HepG2 (cell line): Measurements from ENCODE around the gene MLST8.

Experiments used
- EHMT2 ChIP-seq: fragments of 200-600 bp; sonication (generic); IDR thresholded peaks from 2 replicates; pipeline ENCODE4 v1.7.0; 2017; ENCODE audit warnings: antibody characterized with exemption, low read depth, low read length, borderline replicate concordance
- EP300 ChIP-seq, 3 experiments: sonication (generic) in 1 of 3; formaldehyde crosslinking in 1 of 3; IDR thresholded peaks; 2 replicates each; pipeline versions ENCODE4 v1.5.1 to v1.6.1; 2011 to 2020; ENCODE audit warnings: low read depth in 2 of 3, low read length in 2 of 3, borderline replicate concordance in 1 of 3, improper control_type of control experiment in 1 of 3, mild to moderate bottlenecking in 1 of 3, missing genetic modification reagents in 1 of 3, moderate library complexity in 1 of 3
- ETV6 ChIP-seq: sonication (generic); formaldehyde crosslinking; conservative IDR thresholded peaks from 2 replicates; pipeline ENCODE4 v1.4.0; 2020; ENCODE audit warnings: missing genetic modification reagents
- POLR2A ChIP-seq, 2 experiments: IDR thresholded peaks; 2 replicates each; pipeline ENCODE4 v1.6.1; 2011; ENCODE audit warnings: low read depth in 2 of 2, low read length in 2 of 2, mild to moderate bottlenecking in 1 of 2, moderate library complexity in 1 of 2; ENCODE audit not compliant: insufficient read depth in 1 of 2
- SPEN ChIP-seq: sonication (generic); formaldehyde crosslinking; IDR thresholded peaks from 2 replicates; pipeline ENCODE4 v1.5.1; 2020; ENCODE audit warnings: low read depth, mild to moderate bottlenecking, missing genetic modification reagents
- TAF1 ChIP-seq: sonication (generic); formaldehyde crosslinking; IDR thresholded peaks from 2 replicates; pipeline ENCODE4 v1.4.0; 2020; ENCODE audit warnings: missing genetic modification reagents
- ZBTB7A ChIP-seq: sonication (generic); formaldehyde crosslinking; IDR thresholded peaks from 2 replicates; pipeline ENCODE4 v1.8.0; 2022; ENCODE audit warnings: mild to moderate bottlenecking, missing genetic modification reagents
- ZNF235 ChIP-seq: sonication (generic); formaldehyde crosslinking; IDR thresholded peaks from 2 replicates; pipeline ENCODE4 v1.8.1; 2023; ENCODE audit warnings: mild to moderate bottlenecking, missing genetic modification reagents, borderline replicate concordance
- ZNF274 ChIP-seq: sonication (generic); formaldehyde crosslinking; IDR thresholded peaks from 2 replicates; pipeline ENCODE4 v1.5.1; 2020; ENCODE audit warnings: mild to moderate bottlenecking, missing genetic modification reagents
- ZNF431 ChIP-seq: sonication (generic); formaldehyde crosslinking; IDR thresholded peaks from 2 replicates; pipeline ENCODE4 v1.9.0; 2022; ENCODE audit warnings: missing genetic modification reagents, low read depth, mild to moderate bottlenecking, borderline replicate concordance
- ZNF598 ChIP-seq: sonication (generic); formaldehyde crosslinking; IDR thresholded peaks from 2 replicates; pipeline ENCODE4 v1.5.1; 2020; ENCODE audit warnings: mild to moderate bottlenecking, missing genetic modification reagents, borderline replicate concordance
- TF ChIP-seq, protein P1 (sequence below): sonication (generic); formaldehyde crosslinking; IDR thresholded peaks from 2 replicates; pipeline ENCODE4 v1.5.0; 2020; ENCODE audit warnings: mild to moderate bottlenecking, missing genetic modification reagents, moderate library complexity
- TF ChIP-seq, protein P2 (sequence below): fragments of 450-650 bp; IDR thresholded peaks from 2 replicates; pipeline ENCODE4 v1.6.1; 2016

DNA sequence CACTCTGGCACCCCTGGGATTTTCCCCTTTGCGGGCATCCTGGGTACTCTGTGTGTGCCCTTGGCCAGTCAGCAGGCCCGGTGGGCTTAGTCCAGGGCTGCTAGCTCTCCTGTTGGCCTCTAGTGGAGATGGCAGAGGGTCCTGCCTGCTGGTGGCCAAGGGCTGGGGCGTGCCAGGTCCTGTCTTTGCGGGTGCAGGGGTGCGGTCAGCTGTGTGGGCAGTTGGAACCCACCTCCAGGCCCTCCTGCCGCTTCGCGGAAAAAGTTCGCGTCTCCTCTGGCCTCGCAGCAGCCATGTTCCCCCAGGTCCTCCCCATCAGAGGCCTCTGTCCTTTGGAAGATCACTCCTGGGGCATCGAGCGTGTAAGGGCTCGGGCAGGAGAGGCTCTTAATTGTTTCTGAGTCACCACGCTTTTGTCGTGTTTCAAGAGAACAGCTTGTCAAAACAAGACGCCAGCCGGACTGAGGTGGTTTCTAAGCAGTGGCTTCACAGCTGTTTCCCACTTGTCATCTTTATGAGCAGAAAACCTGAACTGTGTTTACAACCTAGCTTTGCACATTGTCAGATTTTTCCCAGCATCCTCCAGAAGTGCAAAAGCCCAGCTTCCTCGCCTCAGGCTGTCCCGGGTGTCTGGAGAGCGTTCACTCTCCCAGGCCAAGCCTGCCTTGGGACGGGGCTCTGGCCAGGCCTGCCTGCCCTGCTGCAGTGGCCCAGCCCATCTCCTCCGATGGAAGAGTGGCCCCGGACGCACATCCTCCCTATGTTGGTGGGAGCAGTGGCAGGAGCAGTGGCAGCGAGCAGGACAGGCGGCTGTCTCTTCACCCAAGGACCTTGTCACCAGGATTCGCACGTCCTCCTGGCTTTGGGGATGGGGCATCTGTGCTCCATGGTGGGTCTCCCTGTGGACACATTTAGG lies 26.0 kb downstream of the MLST8 start:
- TF ChIP-seq SPEN (no peak), ZNF235 (CRISPR knock-in tag) (no peak), ZBTB7A (CRISPR knock-in tag) (no peak), ETV6 (CRISPR knock-in tag) (no peak), POLR2A (IDR thresholded peaks at IDR 0.05; ENCODE audit: insufficient read depth in 1 of 2, low read depth in 2 of 2, low read length in 2 of 2) (no peak), ZNF274 (CRISPR knock-in tag) (no peak), ZNF431 (no peak), TAF1 (CRISPR knock-in tag) (no peak), EP300 (IDR thresholded peaks at IDR 0.05; ENCODE audit: low read depth in 2 of 2, low read length in 2 of 2) (no peak), EP300 (CRISPR knock-in tag; IDR thresholded peaks at IDR 0.05; ENCODE audit: borderline replicate concordance) (no peak), ZNF598 (CRISPR knock-in tag) (no peak), EHMT2 (no peak)
- TF ChIP-seq, protein P1, sequence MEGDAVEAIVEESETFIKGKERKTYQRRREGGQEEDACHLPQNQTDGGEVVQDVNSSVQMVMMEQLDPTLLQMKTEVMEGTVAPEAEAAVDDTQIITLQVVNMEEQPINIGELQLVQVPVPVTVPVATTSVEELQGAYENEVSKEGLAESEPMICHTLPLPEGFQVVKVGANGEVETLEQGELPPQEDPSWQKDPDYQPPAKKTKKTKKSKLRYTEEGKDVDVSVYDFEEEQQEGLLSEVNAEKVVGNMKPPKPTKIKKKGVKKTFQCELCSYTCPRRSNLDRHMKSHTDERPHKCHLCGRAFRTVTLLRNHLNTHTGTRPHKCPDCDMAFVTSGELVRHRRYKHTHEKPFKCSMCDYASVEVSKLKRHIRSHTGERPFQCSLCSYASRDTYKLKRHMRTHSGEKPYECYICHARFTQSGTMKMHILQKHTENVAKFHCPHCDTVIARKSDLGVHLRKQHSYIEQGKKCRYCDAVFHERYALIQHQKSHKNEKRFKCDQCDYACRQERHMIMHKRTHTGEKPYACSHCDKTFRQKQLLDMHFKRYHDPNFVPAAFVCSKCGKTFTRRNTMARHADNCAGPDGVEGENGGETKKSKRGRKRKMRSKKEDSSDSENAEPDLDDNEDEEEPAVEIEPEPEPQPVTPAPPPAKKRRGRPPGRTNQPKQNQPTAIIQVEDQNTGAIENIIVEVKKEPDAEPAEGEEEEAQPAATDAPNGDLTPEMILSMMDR: no peak
- TF ChIP-seq, protein P2, sequence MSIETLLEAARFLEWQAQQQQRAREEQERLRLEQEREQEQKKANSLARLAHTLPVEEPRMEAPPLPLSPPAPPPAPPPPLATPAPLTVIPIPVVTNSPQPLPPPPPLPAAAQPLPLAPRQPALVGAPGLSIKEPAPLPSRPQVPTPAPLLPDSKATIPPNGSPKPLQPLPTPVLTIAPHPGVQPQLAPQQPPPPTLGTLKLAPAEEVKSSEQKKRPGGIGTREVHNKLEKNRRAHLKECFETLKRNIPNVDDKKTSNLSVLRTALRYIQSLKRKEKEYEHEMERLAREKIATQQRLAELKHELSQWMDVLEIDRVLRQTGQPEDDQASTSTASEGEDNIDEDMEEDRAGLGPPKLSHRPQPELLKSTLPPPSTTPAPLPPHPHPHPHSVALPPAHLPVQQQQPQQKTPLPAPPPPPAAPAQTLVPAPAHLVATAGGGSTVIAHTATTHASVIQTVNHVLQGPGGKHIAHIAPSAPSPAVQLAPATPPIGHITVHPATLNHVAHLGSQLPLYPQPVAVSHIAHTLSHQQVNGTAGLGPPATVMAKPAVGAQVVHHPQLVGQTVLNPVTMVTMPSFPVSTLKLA: no peak
